Panc1 (cell line): Measurements from ENCODE around the gene RNF220.

Source experiments
- CTCF ChIP-seq: fragments of 450-650 bp; IDR thresholded peaks from 2 replicates; pipeline ENCODE4 v1.5.1; 2017; ENCODE audit warnings: mild to moderate bottlenecking
- POLR2AphosphoS5 ChIP-seq: IDR thresholded peaks from 2 replicates; pipeline ENCODE4 v1.6.1; 2012; ENCODE audit warnings: mild to moderate bottlenecking, low read depth, low read length, moderate library complexity
- TCF7L2 ChIP-seq: IDR thresholded peaks from 2 replicates; pipeline ENCODE4 v1.6.1; 2011; ENCODE audit warnings: mild to moderate bottlenecking, low read depth, low read length, inconsistent platforms
- TF ChIP-seq, protein P1 (sequence below), 2 experiments: IDR thresholded peaks; 2 replicates each; pipeline ENCODE4 v1.6.1; 2011 to 2012; ENCODE audit warnings: low read depth in 2 of 2, control low read depth in 1 of 2, low read length in 1 of 2, mild to moderate bottlenecking in 1 of 2, moderate library complexity in 1 of 2; ENCODE audit not compliant: insufficient read depth in 1 of 2

DNA sequence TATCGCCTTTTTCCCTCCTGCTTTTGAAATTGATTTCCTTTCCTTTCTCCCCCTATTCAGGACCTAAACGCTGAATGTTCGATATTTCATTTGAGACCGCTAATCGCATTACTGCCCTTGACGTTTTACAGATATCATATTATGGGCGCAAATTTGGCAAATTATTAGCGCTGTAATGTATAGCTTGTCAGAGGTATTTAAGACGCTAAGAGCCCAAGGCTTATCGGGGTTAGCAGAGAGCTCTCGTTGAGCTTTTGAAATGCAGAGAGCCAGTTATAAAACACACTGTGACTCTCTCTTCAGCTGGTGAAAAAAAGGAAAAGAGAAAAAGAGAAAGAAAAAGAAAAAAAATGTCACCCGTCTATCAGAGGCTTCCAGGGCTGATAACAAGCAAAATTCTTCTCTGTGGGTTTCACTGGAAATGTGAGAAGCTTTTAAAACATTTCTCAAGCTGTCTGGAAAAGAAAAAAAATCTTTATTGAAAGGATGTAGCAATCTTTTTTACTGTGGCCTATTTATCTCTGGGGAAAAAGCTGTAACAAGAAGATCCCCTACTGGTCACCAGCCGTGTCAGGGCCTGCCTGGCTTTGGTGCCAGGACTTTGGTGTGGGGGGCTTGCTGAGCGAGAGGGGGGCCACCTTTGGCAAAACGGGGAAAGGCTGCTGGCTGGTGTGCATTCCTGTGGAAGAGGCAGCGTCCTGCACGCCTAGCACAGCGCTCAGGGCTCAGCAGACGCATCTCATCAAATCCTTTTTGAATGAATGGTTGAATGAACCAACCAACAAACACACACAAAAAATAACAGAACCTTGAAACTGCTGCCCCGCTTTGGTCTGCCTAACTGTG lies 119.8 kb downstream of the RNF220 start:
- TF ChIP-seq CTCF (no peak), POLR2AphosphoS5 (no peak), TCF7L2 (no peak)
- TF ChIP-seq, protein P1, sequence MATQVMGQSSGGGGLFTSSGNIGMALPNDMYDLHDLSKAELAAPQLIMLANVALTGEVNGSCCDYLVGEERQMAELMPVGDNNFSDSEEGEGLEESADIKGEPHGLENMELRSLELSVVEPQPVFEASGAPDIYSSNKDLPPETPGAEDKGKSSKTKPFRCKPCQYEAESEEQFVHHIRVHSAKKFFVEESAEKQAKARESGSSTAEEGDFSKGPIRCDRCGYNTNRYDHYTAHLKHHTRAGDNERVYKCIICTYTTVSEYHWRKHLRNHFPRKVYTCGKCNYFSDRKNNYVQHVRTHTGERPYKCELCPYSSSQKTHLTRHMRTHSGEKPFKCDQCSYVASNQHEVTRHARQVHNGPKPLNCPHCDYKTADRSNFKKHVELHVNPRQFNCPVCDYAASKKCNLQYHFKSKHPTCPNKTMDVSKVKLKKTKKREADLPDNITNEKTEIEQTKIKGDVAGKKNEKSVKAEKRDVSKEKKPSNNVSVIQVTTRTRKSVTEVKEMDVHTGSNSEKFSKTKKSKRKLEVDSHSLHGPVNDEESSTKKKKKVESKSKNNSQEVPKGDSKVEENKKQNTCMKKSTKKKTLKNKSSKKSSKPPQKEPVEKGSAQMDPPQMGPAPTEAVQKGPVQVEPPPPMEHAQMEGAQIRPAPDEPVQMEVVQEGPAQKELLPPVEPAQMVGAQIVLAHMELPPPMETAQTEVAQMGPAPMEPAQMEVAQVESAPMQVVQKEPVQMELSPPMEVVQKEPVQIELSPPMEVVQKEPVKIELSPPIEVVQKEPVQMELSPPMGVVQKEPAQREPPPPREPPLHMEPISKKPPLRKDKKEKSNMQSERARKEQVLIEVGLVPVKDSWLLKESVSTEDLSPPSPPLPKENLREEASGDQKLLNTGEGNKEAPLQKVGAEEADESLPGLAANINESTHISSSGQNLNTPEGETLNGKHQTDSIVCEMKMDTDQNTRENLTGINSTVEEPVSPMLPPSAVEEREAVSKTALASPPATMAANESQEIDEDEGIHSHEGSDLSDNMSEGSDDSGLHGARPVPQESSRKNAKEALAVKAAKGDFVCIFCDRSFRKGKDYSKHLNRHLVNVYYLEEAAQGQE (IDR thresholded peaks at IDR 0.05; ENCODE audit: insufficient read depth in 1 of 2, low read depth in 2 of 2, low read length in 1 of 2), result no peak
